PFSK-1 (cell line): ENCODE data around the gene C22orf42. TPM values are rescaled to one million over a fixed set of nuclear protein-coding genes. Genes with fewer than 3 reads are reported as not detected.

ENCODE experiments used
- FOXP2 ChIP-seq: optimal IDR thresholded peaks from 2 replicates; pipeline ENCODE3; 2011; ENCODE audit warnings: borderline replicate concordance, control low read depth, inconsistent platforms; ENCODE audit not compliant: insufficient read depth; ENCODE audit errors: extremely low read length, extremely low read depth
- POLR2AphosphoS5 ChIP-seq: IDR thresholded peaks from 2 replicates; pipeline ENCODE4 v1.6.1; 2012; ENCODE audit warnings: low read depth, mild to moderate bottlenecking, control low read depth, low read length, moderate library complexity
- SIN3A ChIP-seq: IDR thresholded peaks from 2 replicates; pipeline ENCODE4 v1.6.1; 2012; ENCODE audit warnings: mild to moderate bottlenecking, low read length, moderate library complexity, borderline replicate concordance; ENCODE audit not compliant: insufficient read depth
- TAF1 ChIP-seq: IDR thresholded peaks from 2 replicates; pipeline ENCODE4 v1.6.1; 2012; ENCODE audit warnings: low read length, control low read depth, borderline replicate concordance; ENCODE audit not compliant: insufficient read depth
- polyA plus RNA-seq: library from polyadenylated mRNA; unstranded; fragments of >200 nt; gene quantifications from one replicate; pipeline ENCODE4 v1.2.1, GENCODE V29; 2012; ENCODE audit warnings: low read depth, missing spikeins; ENCODE audit not compliant: insufficient read length
- TF ChIP-seq, protein P1 (sequence below), 2 experiments: IDR thresholded peaks; 2 replicates each; pipeline versions ENCODE4 v1.6.1 to v1.8.0; 2011 to 2012; ENCODE audit warnings: low read depth in 2 of 2, low read length in 2 of 2, control low read depth in 1 of 2, inconsistent platforms in 1 of 2, mild to moderate bottlenecking in 1 of 2, moderate library complexity in 1 of 2; ENCODE audit not compliant: insufficient read depth in 1 of 2

The C22orf42 gene, protein sequence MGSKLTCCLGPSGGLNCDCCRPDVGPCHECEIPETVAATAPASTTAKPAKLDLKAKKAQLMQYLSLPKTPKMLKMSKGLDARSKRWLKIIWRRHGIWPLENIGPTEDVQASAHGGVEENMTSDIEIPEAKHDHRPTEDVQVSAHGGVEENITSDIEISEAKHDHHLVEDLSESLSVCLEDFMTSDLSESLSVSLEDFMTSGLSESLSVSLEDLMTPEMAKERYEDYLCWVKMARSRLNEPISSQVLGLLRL
- not detected for polyA plus RNA-seq

DNA sequence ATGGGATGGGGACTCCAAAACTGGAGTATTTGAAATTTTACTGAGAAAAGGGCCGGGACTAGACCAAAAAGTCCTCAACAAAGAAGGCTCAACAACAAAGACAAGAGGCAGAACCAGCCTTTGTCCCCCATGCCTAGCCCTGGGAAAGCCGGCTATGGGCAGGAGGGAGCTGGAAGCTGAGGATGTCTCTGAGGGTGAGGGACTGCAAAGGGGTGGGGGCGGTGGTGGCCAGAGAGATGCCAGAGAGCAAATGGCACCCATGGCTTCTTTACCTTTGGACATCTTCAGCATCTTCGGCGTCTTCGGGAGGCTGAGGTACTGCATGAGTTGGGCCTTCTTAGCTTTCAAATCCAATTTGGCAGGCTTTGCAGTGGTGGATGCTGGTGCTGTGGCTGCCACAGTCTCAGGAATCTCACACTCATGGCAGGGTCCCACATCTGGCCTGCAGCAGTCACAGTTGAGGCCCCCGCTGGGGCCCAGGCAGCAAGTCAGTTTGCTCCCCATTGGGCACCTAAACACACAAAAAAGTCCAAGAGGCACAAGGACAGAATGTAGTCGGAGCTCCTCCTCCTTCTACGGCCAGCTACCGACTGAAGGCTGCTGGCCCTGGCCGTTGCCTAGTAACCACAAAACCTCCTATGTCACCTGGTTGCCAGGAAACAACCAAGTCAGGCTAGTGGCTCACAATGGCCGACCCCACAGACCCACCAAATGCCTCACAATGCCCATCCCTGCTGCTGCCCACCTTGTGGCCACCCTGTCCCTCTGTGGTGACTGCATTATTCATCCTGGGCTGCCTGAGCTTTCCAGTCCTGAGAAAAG lies at the start of gene C22orf42:
Gene C22orf42 (minus strand): TSS at position 592 of the 822 bp plus-strand sequence. CDS start 88 bp downstream, at position 504.
- TF ChIP-seq POLR2AphosphoS5 = no peak
- TF ChIP-seq, protein P1, sequence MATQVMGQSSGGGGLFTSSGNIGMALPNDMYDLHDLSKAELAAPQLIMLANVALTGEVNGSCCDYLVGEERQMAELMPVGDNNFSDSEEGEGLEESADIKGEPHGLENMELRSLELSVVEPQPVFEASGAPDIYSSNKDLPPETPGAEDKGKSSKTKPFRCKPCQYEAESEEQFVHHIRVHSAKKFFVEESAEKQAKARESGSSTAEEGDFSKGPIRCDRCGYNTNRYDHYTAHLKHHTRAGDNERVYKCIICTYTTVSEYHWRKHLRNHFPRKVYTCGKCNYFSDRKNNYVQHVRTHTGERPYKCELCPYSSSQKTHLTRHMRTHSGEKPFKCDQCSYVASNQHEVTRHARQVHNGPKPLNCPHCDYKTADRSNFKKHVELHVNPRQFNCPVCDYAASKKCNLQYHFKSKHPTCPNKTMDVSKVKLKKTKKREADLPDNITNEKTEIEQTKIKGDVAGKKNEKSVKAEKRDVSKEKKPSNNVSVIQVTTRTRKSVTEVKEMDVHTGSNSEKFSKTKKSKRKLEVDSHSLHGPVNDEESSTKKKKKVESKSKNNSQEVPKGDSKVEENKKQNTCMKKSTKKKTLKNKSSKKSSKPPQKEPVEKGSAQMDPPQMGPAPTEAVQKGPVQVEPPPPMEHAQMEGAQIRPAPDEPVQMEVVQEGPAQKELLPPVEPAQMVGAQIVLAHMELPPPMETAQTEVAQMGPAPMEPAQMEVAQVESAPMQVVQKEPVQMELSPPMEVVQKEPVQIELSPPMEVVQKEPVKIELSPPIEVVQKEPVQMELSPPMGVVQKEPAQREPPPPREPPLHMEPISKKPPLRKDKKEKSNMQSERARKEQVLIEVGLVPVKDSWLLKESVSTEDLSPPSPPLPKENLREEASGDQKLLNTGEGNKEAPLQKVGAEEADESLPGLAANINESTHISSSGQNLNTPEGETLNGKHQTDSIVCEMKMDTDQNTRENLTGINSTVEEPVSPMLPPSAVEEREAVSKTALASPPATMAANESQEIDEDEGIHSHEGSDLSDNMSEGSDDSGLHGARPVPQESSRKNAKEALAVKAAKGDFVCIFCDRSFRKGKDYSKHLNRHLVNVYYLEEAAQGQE (IDR thresholded peaks at IDR 0.05; ENCODE audit: insufficient read depth in 1 of 2, low read depth in 2 of 2, low read length in 2 of 2) = no peak

- TF ChIP-seq, protein P1 (IDR thresholded peaks at IDR 0.05; ENCODE audit: insufficient read depth in 1 of 2, low read depth in 2 of 2, low read length in 2 of 2) = no peak
- TF ChIP-seq TAF1 = no peak
These were observed 49.6 kb upstream of the C22orf42 start for GRCh38 chr22:32208681-32209080.

- no peak for TF ChIP-seq POLR2AphosphoS5
- TF ChIP-seq TAF1 = no peak
- TF ChIP-seq, protein P1 (IDR thresholded peaks at IDR 0.05; ENCODE audit: insufficient read depth in 1 of 2, low read depth in 2 of 2, low read length in 2 of 2) = no peak
- no peak for TF ChIP-seq SIN3A
- no peak for TF ChIP-seq FOXP2
These were observed 48.9 kb upstream of the C22orf42 start for GRCh38 chr22:32207971-32208480.

GRCh38 chr22:32206774-32207758 lies 48.0 kb upstream of the C22orf42 start:
- TF ChIP-seq SIN3A (no peak), TAF1 (no peak), FOXP2 (no peak), POLR2AphosphoS5 (no peak)
- TF ChIP-seq, protein P1 (IDR thresholded peaks at IDR 0.05; ENCODE audit: insufficient read depth in 1 of 2, low read depth in 2 of 2, low read length in 2 of 2) = no peak
